HG03354 (cell line): Measurements from ENCODE around the gene OSTC.
"Not testable (repeated sequence)": the region's sequence is repeated elsewhere in the genome, so short reads cannot be mapped to it uniquely, and the experiment has no call there.

ENCODE experiments used
- ATAC-seq: cut with Tn5 transposase; IDR thresholded peaks from one replicate; pipeline ENCODE4 v1.9.1; 2021; ENCODE audit warnings: mild to moderate bottlenecking; ENCODE audit not compliant: unreplicated experiment, poor library complexity, severe bottlenecking

Gene OSTC

GRCh38 chr4:108709234-108709633 lies 58.8 kb downstream of the OSTC start:
- ATAC-seq, result no peak

GRCh38 chr4:108709722-108710121 lies 59.3 kb downstream of the OSTC start:
- no peak for ATAC-seq

- ATAC-seq, result not testable (repeated sequence)
Observed at GRCh38 chr4:108710578-108710977, 60.2 kb downstream of the OSTC start.

- no peak for ATAC-seq
Observed at GRCh38 chr4:108714880-108715279, 64.5 kb downstream of the OSTC start.

GRCh38 chr4:108716340-108716739 lies 65.9 kb downstream of the OSTC start:
- ATAC-seq, result no peak

GRCh38 chr4:108717386-108717785 lies 67.0 kb downstream of the OSTC start:
- ATAC-seq, result no peak
